Activated naive CD8-positive, alpha-beta T cell treated with anti-CD3 and anti-CD28 coated beads, Interleukin-2, amount 10 ng/mL, durations not matched to agents 7 days and 5 days (primary cell): ENCODE measurements around the gene KDM8. TPM values are rescaled to one million over a fixed set of nuclear protein-coding genes. Genes with fewer than 3 reads are reported as not detected.
"Not testable (repeated sequence)": the region's sequence is repeated elsewhere in the genome, so short reads cannot be mapped to it uniquely, and the experiment has no call there.

Experiments
- ATAC-seq: fragments of 150-1000 bp; cut with Tn5 transposase; one replicate; pipeline ENCODE4 v1.10.0; 2021; ENCODE audit warnings: low read depth, moderate library complexity
- POLR2A ChIA-PET: fragments of 350-600 bp; sonication (Branson Sonifier 250); formaldehyde crosslinking; loops from one replicate; lab custom pipeline; 2021; ENCODE audit warnings: antibody characterized with exemption; lab: Charles Lee
- DNase-seq: peaks from one replicate; pipeline ENCODE4 v3.0.0; 2021
- H3K27ac Mint-ChIP-seq: one replicate; pipeline ENCODE4 v1.8.0; 2022; ENCODE audit warnings: mild to moderate bottlenecking, mixed read lengths
- H3K27me3 Mint-ChIP-seq: one replicate; pipeline ENCODE4 v1.8.0; 2022; ENCODE audit warnings: mild to moderate bottlenecking, moderate library complexity, mixed read lengths
- H3K36me3 Mint-ChIP-seq: one replicate; pipeline ENCODE4 v1.8.0; 2021; ENCODE audit warnings: mild to moderate bottlenecking, mixed read lengths
- H3K4me1 Mint-ChIP-seq: one replicate; pipeline ENCODE4 v1.8.0; 2021; ENCODE audit warnings: mixed read lengths
- H3K4me3 Mint-ChIP-seq: one replicate; pipeline ENCODE4 v1.8.0; 2022; ENCODE audit warnings: mild to moderate bottlenecking, moderate library complexity, mixed read lengths
- H3K9me3 Mint-ChIP-seq: one replicate; pipeline ENCODE4 v1.8.0; 2021; ENCODE audit warnings: mixed read lengths
- total RNA-seq, 2 experiments: library from RNA; stranded (reverse); gene quantifications; one replicate each; pipeline ENCODE4 v1.2.3, GENCODE V29; 2021

KDM8 gene
- total RNA-seq, 2 experiments from 2014 or later: 20.1 to 21.8 TPM

GRCh38 chr16:27259710-27260109, 56.4 kb downstream of the KDM8 start:
- no peak for ATAC-seq
- H3K27ac Mint-ChIP-seq: no peak overlapping the region
- no peaks in the 10 kb centered on the region for H3K27me3 Mint-ChIP-seq
- H3K9me3 Mint-ChIP-seq: peaks cover 1% of the 10 kb centered on the region
- DNase-seq: no peak
- POLR2A ChIA-PET: interaction anchor here (1.7 to 1.8 kb wide), 2 partner anchors 11 to 59 kb away, joined by 4 to 5 read pairs; no protein-coding TSS in a partner anchor
- H3K36me3 Mint-ChIP-seq: peaks cover 47% of the 10 kb centered on the region
- peaks cover 44% of the 10 kb centered on the region for H3K4me1 Mint-ChIP-seq
- H3K4me3 Mint-ChIP-seq: no peak overlapping the region

GRCh38 chr16:27262904-27263423, 59.6 kb downstream of the KDM8 start:
- DNase-seq, H3K27ac Mint-ChIP-seq, ATAC-seq, H3K27me3 Mint-ChIP-seq, H3K9me3 Mint-ChIP-seq, POLR2A ChIA-PET, H3K4me3 Mint-ChIP-seq: not testable (repeated sequence)
- H3K36me3 Mint-ChIP-seq: peaks cover 46% of the 10 kb centered on the region
- peaks cover 45% of the 10 kb centered on the region for H3K4me1 Mint-ChIP-seq

GRCh38 chr16:27264151-27264550, 60.8 kb downstream of the KDM8 start:
- DNase-seq: no peak
- Mint-ChIP-seq H3K4me3 (no peak overlapping the region), H3K36me3 (peaks cover 44% of the 10 kb centered on the region), H3K9me3 (peaks cover 1% of the 10 kb centered on the region), H3K27me3 (no peaks in the 10 kb centered on the region), H3K4me1 (peaks cover 40% of the 10 kb centered on the region), H3K27ac (no peak overlapping the region)
- ATAC-seq: no peak
- POLR2A ChIA-PET: interaction anchor here (0.9 to 1.5 kb wide), 2 partner anchors 10 to 21 kb away, joined by 3 to 5 read pairs; no protein-coding TSS in a partner anchor

- H3K4me1 Mint-ChIP-seq: peaks cover 52% of the 10 kb centered on the region
- peaks cover 49% of the 10 kb centered on the region for H3K36me3 Mint-ChIP-seq
- H3K27ac Mint-ChIP-seq: peak overlapping the region; percentile 46
- no peak overlapping the region for H3K4me3 Mint-ChIP-seq
- peaks cover 1% of the 10 kb centered on the region for H3K9me3 Mint-ChIP-seq
- ATAC-seq: no peak
- DNase-seq: no peak
- POLR2A ChIA-PET: no interaction called here
- no peaks in the 10 kb centered on the region for H3K27me3 Mint-ChIP-seq
Measured at GRCh38 chr16:27265982-27266381, 62.7 kb downstream of the KDM8 start.

GRCh38 chr16:27267037-27267677, 63.8 kb downstream of the KDM8 start:
- POLR2A ChIA-PET: interaction anchor here (4.9 kb wide), 1 partner anchor 31 kb away, joined by 34 read pairs; no protein-coding TSS in a partner anchor
- Mint-ChIP-seq H3K9me3 (peaks cover 1% of the 10 kb centered on the region), H3K4me3 (peak overlapping the region; percentile 99), H3K36me3 (peaks cover 52% of the 10 kb centered on the region), H3K27ac (peak overlapping the region; percentile 65), H3K4me1 (peaks cover 59% of the 10 kb centered on the region), H3K27me3 (no peaks in the 10 kb centered on the region)
- DNase-seq (no peak), ATAC-seq (no peak)

GRCh38 chr16:27268376-27269299, 65.3 kb downstream of the KDM8 start, which contains the start of gene NSMCE1:
Gene NSMCE1 (minus strand): TSS chr16:27268772. CDS start chr16:27257570, 11,202 bp downstream.
- Mint-ChIP-seq H3K36me3 (peaks cover 41% of the 10 kb centered on the region), H3K27me3 (no peaks in the 10 kb centered on the region), H3K9me3 (no peaks in the 10 kb centered on the region), H3K4me1 (peaks cover 56% of the 10 kb centered on the region), H3K4me3 (peak within 1 kb of the TSS; percentile 99), H3K27ac (peak within 1 kb of the TSS; percentile 98)
- POLR2A ChIA-PET: interaction anchor here (0.6 to 4.9 kb wide), 13 partner anchors 12 to 99 kb away, joined by 3 to 34 read pairs (median 4); no protein-coding TSS in a partner anchor
- peak; percentile 97 for DNase-seq
- peak; percentile 97 for ATAC-seq

- Mint-ChIP-seq H3K27ac (peak overlapping the region; percentile 98), H3K27me3 (no peaks in the 10 kb centered on the region), H3K4me1 (peaks cover 60% of the 10 kb centered on the region), H3K4me3 (peak overlapping the region; percentile 99), H3K9me3 (no peaks in the 10 kb centered on the region), H3K36me3 (peaks cover 41% of the 10 kb centered on the region)
- POLR2A ChIA-PET: interaction anchor here (0.9 to 4.9 kb wide), 7 partner anchors 16 to 49 kb away, joined by 3 to 34 read pairs (median 5); no protein-coding TSS in a partner anchor
- no peak for ATAC-seq
- DNase-seq: no peak
Measured at GRCh38 chr16:27269300-27270150, 66.2 kb downstream of the KDM8 start.

- ATAC-seq (no peak), DNase-seq (no peak)
- Mint-ChIP-seq H3K27ac (no peak overlapping the region), H3K36me3 (peaks cover 38% of the 10 kb centered on the region), H3K27me3 (no peaks in the 10 kb centered on the region), H3K9me3 (no peaks in the 10 kb centered on the region), H3K4me3 (no peak overlapping the region), H3K4me1 (peaks cover 56% of the 10 kb centered on the region)
- POLR2A ChIA-PET: interaction anchor here (0.9 to 4.9 kb wide), 5 partner anchors 12 to 45 kb away, joined by 3 to 34 read pairs (median 5); no protein-coding TSS in a partner anchor
Measured at GRCh38 chr16:27270349-27270748, 67.0 kb downstream of the KDM8 start.

Other genes starting within 250 kb of the KDM8 start
- gene C16orf82, start 136.6 kb upstream of the KDM8 start, total RNA-seq: not detected
- 10 to 100 TPM; 69.0 to 75.6 TPM for gene NSMCE1, start 65.2 kb downstream of the KDM8 start, total RNA-seq
- 100 to 1,000 TPM; 215 TPM for gene IL4R, start 110.4 kb downstream of the KDM8 start, total RNA-seq
- gene IL21R, start 198.6 kb downstream of the KDM8 start, total RNA-seq: 10 to 100 TPM; 27.2 to 27.5 TPM